ENCODE results near the gene KATNAL1.

Gene KATNAL1

DNA sequence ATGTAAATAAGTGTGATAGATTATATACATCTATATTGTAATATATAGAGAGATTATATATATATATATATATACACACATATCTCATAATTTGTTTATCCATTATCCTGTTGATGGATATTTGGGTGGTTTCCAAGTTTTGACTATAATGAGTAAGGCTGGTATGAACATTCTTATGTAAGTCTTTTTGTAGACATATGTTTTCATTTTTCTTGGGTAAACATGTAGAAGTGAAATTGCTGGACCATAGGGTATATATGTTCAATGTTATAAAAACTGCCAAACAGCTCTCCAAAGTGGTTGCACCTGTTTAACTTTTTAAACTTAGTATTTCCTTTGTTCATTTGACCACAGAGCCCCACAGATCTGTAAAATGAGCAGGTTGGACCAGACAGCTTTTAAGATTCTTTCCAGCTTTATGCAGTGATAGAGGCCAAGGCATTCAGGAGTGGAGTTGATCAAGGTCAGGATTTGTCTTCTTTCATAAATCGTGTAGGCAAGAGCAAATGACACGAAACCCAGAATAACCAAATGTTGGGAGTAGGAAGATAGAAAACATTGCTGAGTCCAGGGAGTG is 21.7 kb upstream of the KATNAL1 start:
- no peaks in the 10 kb centered on the region for H3K36me3 ChIP-seq
- TF ChIP-seq, protein P1, sequence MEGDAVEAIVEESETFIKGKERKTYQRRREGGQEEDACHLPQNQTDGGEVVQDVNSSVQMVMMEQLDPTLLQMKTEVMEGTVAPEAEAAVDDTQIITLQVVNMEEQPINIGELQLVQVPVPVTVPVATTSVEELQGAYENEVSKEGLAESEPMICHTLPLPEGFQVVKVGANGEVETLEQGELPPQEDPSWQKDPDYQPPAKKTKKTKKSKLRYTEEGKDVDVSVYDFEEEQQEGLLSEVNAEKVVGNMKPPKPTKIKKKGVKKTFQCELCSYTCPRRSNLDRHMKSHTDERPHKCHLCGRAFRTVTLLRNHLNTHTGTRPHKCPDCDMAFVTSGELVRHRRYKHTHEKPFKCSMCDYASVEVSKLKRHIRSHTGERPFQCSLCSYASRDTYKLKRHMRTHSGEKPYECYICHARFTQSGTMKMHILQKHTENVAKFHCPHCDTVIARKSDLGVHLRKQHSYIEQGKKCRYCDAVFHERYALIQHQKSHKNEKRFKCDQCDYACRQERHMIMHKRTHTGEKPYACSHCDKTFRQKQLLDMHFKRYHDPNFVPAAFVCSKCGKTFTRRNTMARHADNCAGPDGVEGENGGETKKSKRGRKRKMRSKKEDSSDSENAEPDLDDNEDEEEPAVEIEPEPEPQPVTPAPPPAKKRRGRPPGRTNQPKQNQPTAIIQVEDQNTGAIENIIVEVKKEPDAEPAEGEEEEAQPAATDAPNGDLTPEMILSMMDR (IDR thresholded peaks at IDR 0.05) = no peak
- peaks cover 0 to 12% (median 0%) of the 10 kb centered on the region in 3 donors for H3K9me3 ChIP-seq
- no peak overlapping the region for H3K4me3 ChIP-seq
- no peak overlapping the region for H3K27ac ChIP-seq
- intact Hi-C loops (cut with DNase I; ENCODE audit: low total_unique reads) = no loop called here
- H3K27me3 ChIP-seq = no peaks in the 10 kb centered on the region
- no peaks in the 10 kb centered on the region for H3K4me1 ChIP-seq
- DNase-seq = no peak

DNA sequence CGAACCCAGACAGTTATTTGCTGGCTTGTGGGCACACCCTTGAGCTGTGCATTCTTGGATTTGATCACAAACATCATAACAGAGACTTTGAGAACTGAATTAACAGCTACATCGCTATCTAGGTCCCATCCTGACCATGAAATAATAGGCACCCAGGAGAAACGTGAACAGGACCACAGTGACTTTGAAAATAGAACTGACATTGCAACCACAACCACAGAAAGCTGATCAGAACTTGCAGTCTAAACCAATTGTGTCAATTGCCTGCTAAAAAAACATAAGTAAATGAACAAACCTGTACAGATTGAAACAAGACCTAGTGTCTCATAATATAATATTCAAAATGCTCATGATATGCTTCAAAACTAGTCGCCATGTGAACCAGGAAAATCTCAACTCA is 18.3 kb upstream of the KATNAL1 start:
- Histone ChIP-seq H3K4me1 (no peaks in the 10 kb centered on the region), H3K9me3 (peaks cover 0 to 12% (median 0%) of the 10 kb centered on the region in 3 donors), H3K27me3 (no peaks in the 10 kb centered on the region), H3K36me3 (no peaks in the 10 kb centered on the region), H3K4me3 (no peak overlapping the region), H3K27ac (no peak overlapping the region)
- no peak for DNase-seq
- TF ChIP-seq, protein P1 (IDR thresholded peaks at IDR 0.05) = no peak
- intact Hi-C loops (cut with DNase I; ENCODE audit: low total_unique reads) = no loop called here

DNA sequence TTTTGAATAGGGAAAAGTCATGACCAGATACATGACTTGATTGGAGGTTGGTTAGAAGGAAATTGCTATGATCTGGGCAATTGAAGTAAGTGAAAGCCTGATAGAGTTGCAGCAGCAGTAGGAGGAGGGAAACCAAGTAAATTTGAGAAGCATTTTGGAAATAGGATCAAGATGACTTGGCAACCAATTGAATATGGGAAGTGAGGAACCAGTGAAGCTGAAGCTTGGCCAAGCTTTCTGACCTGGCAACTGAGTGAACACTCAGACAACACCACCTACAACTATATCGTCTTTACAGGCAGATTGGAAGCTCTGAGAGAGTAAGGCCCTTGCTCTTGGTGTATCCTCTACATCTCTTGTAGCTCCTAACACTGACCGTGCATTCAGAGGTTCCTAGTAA is 16.2 kb upstream of the KATNAL1 start:
- TF ChIP-seq, protein P1 (IDR thresholded peaks at IDR 0.05) = no peak
- Histone ChIP-seq H3K4me3 (no peak overlapping the region), H3K27me3 (no peaks in the 10 kb centered on the region), H3K27ac (no peak overlapping the region), H3K36me3 (no peaks in the 10 kb centered on the region), H3K4me1 (peaks cover 0 to 12% (median 0%) of the 10 kb centered on the region in 4 donors), H3K9me3 (peaks cover 0 to 12% (median 0%) of the 10 kb centered on the region in 3 donors)
- DNase-seq = no peak
- intact Hi-C loops (cut with DNase I; ENCODE audit: low total_unique reads) = no loop called here

DNA sequence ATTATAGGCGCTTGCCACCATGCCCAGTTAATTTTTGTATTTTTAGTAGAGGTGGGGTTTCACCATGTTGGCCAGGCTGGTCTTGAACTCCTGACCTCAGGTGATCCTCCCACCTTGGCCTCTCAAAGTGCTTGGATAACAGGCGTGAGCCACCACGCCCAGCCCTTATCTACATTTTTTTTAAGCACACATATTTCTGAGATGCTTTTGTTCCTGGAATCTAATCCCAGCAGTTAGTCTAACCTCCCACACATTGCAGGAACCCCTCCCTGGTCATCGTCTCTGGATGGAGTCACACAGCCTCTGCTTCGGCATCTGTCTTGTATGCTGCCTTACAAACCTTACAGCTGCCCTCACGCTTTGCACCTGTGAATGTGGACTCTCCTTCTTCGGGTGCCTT is 15.1 kb upstream of the KATNAL1 start:
- TF ChIP-seq, protein P1 (IDR thresholded peaks at IDR 0.05) = no peak
- Histone ChIP-seq H3K9me3 (peaks cover 0 to 12% (median 0%) of the 10 kb centered on the region in 3 donors), H3K4me3 (no peak overlapping the region), H3K36me3 (no peaks in the 10 kb centered on the region), H3K27me3 (no peaks in the 10 kb centered on the region), H3K27ac (no peak overlapping the region), H3K4me1 (peaks cover 0 to 21% (median 0%) of the 10 kb centered on the region in 4 donors)
- intact Hi-C loops (cut with DNase I; ENCODE audit: low total_unique reads) = no loop called here
- no peak for DNase-seq

DNA sequence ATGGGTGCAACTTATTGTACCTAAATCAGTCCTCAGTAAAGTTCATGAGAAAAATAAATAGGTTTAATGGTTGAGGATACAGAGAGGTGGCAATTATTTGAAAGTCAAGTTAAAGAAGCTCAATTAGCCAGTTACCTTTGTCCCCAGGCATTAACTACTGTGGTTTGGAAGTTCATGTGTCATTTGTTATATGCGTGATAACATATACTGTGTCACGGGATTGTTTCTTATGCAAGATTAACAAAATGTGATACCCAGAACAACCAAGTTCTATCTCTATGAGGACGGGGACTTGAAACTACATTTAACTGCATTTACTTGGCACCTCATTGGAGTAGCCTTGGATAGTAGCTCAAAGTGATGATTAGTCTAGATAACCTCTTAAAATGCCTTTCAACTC is 13.9 kb upstream of the KATNAL1 start:
- Histone ChIP-seq H3K9me3 (peaks cover 0 to 12% (median 0%) of the 10 kb centered on the region in 3 donors), H3K27me3 (no peaks in the 10 kb centered on the region), H3K36me3 (no peaks in the 10 kb centered on the region), H3K4me3 (no peak overlapping the region), H3K27ac (no peak overlapping the region), H3K4me1 (peaks cover 0 to 26% (median 0%) of the 10 kb centered on the region in 4 donors)
- DNase-seq = no peak
- TF ChIP-seq, protein P1 (IDR thresholded peaks at IDR 0.05) = no peak
- intact Hi-C loops (cut with DNase I; ENCODE audit: low total_unique reads) = no loop called here

DNA sequence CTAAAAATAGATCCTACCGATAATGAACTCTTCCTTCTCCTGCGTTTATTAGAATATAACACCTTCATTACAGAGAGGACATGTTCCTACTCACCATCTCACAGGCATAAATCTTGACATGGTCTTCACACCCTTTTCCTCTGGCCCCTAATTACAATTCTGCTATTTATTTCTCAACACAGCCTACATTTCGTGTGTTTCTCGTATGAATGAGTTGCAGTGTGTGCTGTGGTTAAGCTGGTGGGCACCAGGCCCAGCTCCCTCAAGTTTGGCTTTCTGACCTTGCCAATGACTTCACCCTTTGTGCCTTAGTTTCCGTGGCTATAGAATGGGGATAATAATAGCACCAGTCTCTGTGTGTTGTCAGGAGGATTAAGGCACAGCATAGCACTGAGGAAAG is 12.3 kb upstream of the KATNAL1 start:
- H3K9me3 ChIP-seq = peaks cover 0 to 5% (median 0%) of the 10 kb centered on the region in 3 donors
- intact Hi-C loops (cut with DNase I; ENCODE audit: low total_unique reads) = no loop called here
- H3K4me3 ChIP-seq = no peak overlapping the region
- TF ChIP-seq, protein P1 (IDR thresholded peaks at IDR 0.05) = no peak
- no peak overlapping the region for H3K27ac ChIP-seq
- DNase-seq = no peak
- H3K36me3 ChIP-seq = no peaks in the 10 kb centered on the region
- no peaks in the 10 kb centered on the region for H3K27me3 ChIP-seq
- peaks cover 0 to 29% (median 0%) of the 10 kb centered on the region in 4 donors for H3K4me1 ChIP-seq

Data from tibial artery (tissue), 4 donors.